Measurements from ENCODE around the gene NAGA. TPM values are rescaled to one million over a fixed set of nuclear protein-coding genes. Genes with fewer than 3 reads are reported as not detected.

NAGA gene
- total and polyA plus RNA-seq, 9 of the 15 experiments (the other 6 are each of a cell fraction or from before 2014, with no cell fraction given): 6.5 to 20.6 (median 17.4) TPM

GRCh38 chr22:42114721-42115120, 44.1 kb upstream of the NAGA start:
- H3K9me1 ChIP-seq (ENCODE audit: control insufficient read depth, insufficient read depth, low read length): no peaks in the 10 kb centered on the region
- intact Hi-C loops (cut with micrococcal nuclease): loop anchor here (10.0 kb wide), 1 partner anchor 150 kb away; the partner anchor contains the start of gene SEPTIN3
- no peaks in the 10 kb centered on the region for H3K79me2 ChIP-seq (ENCODE audit: control insufficient read depth, insufficient read depth, low read length)
- no peak overlapping the region for H3K9ac ChIP-seq (ENCODE audit: insufficient read depth in 1 of 2, low read depth in 2 of 2, low read length in 2 of 2)
- no peak for ATAC-seq
- H3K9me3 ChIP-seq (replicated peaks; ENCODE audit: control insufficient read depth, insufficient read depth, low read depth, low read length): peaks cover 8% of the 10 kb centered on the region
- ChIA-PET POLR2A (no interaction called here), CTCF (ENCODE audit: low intra/inter-chr PET ratio) (no interaction called here)
- in situ Hi-C loops (cut with MboI): no loop called here
- no peak overlapping the region for H3K4me3 ChIP-seq
- DNase-seq (ENCODE audit: extremely low read depth in 1 of 4, low spot score in 3 of 4): peak in 1 of 4 experiments; percentile 21
- H3K36me3 ChIP-seq (ENCODE audit: control insufficient read depth, insufficient read depth, low read length): no peaks in the 10 kb centered on the region
- BruUV-seq (replicated peaks): no TSS peak
- no peak for FAIRE-seq
- no peak overlapping the region for H3K4me2 ChIP-seq (ENCODE audit: insufficient read depth, low read length)
- peaks cover 0 to 4% of the 10 kb centered on the region in 2 experiments; a peak in 2 of 5 replicates for H3K4me1 ChIP-seq (replicated peaks in 1 of 2; ENCODE audit: control insufficient read depth in 2 of 2, insufficient read depth in 2 of 2, low read length in 2 of 2)
- TF ChIP-seq ZNF449 (CRISPR knock-in tag; IDR thresholded peaks at IDR 0.05): no peak
- peak; percentile 16 to 35 (median 32); a peak in 4 of 6 replicates for TF ChIP-seq CTCF (IDR thresholded peaks at IDR 0.05 in 2 of 3, conservative IDR thresholded peaks at IDR 0.05 in 1 of 3; ENCODE audit: insufficient read depth in 2 of 3, low read depth in 1 of 3, low read length in 3 of 3)
- no peak for TF ChIP-seq ZEB2 (IDR thresholded peaks at IDR 0.05)
- H3K27me3 ChIP-seq (ENCODE audit: control insufficient read depth in 2 of 2, insufficient read depth in 2 of 2, low read length in 2 of 2): no peaks in the 10 kb centered on the region
- no peak overlapping the region for H3K27ac ChIP-seq (ENCODE audit: extremely low read depth, low read depth, low read length)
- 60% methylated on average over 5 of the region's 7 CpGs for WGBS (ENCODE audit: insufficient coverage, low coverage, missing lambda C conversion rate)
- H4K20me1 ChIP-seq (replicated peaks; ENCODE audit: control insufficient read depth, insufficient read depth, low read length): no peaks in the 10 kb centered on the region
- H2AFZ ChIP-seq (ENCODE audit: low read depth, low read length): no peak overlapping the region

Measured in K562 (cell line).